Transverse colon (tissue), 4 donors: ENCODE measurements around the gene COPZ1. TPM values are rescaled to one million over a fixed set of nuclear protein-coding genes. Genes with fewer than 3 reads are reported as not detected.
A peak's percentile ranks its signal among the peaks of the same experiment; 100 is the strongest.

Source experiments
- DNase-seq: peaks from one replicate; pipeline ENCODE4 v3.0.0-alpha.2; 2019
- H3K27ac ChIP-seq, 4 donors: fragments of 200-600 bp; sonication (generic); 2 replicates each; pipeline ENCODE4 v1.5.1; 2016 to 2018; ENCODE audit warnings: inconsistent platforms in 4 of 4
- H3K27me3 ChIP-seq: fragments of 200-600 bp; sonication (generic); 2 replicates; pipeline ENCODE4 v1.5.1; 2017; ENCODE audit warnings: inconsistent platforms
- H3K36me3 ChIP-seq, 4 donors: fragments of 200-600 bp; sonication (generic); 2 replicates each; pipeline ENCODE4 v1.5.1; 2017 to 2019; ENCODE audit warnings: inconsistent platforms in 4 of 4
- H3K4me1 ChIP-seq, 4 donors: fragments of 200-600 bp; sonication (generic); 2 replicates each; pipeline ENCODE4 v1.5.1; 2017 to 2020; ENCODE audit warnings: inconsistent platforms in 4 of 4
- H3K4me3 ChIP-seq, 4 donors: fragments of 200-600 bp; sonication (generic); 1 replicate in 1 of 4; 2 replicates in 3 of 4; pipeline versions ENCODE4 v1.5.1 to v1.6.1; 2017 to 2019; ENCODE audit warnings: inconsistent platforms in 4 of 4
- H3K9me3 ChIP-seq, 2 donors: fragments of 200-600 bp; sonication (generic); 2 replicates each; pipeline ENCODE4 v1.5.1; 2017 to 2019; ENCODE audit warnings: inconsistent platforms in 2 of 2
- CTCF ChIP-seq, 5 experiments: fragments of 200-600 bp in 3 of 5; fragments of 450-650 bp in 2 of 5; sonication (generic) in 3 of 5; IDR thresholded peaks; 1 replicate in 2 of 5; 2 replicates in 3 of 5; pipeline ENCODE4 v1.5.1; 2016 to 2017; ENCODE audit warnings: antibody characterized with exemption in 5 of 5, inconsistent platforms in 3 of 5, mild to moderate bottlenecking in 2 of 5, moderate library complexity in 1 of 5
- EP300 ChIP-seq: sonication (generic); formaldehyde crosslinking; IDR thresholded peaks from one replicate; pipeline ENCODE4 v1.6.1; 2017; ENCODE audit warnings: antibody characterized with exemption, low read depth
- POLR2A ChIP-seq: fragments of 450-650 bp; IDR thresholded peaks from one replicate; pipeline ENCODE4 v1.6.1; 2016; ENCODE audit warnings: antibody characterized with exemption, mild to moderate bottlenecking, moderate library complexity
- POLR2AphosphoS5 ChIP-seq, 3 donors: sonication (generic); formaldehyde crosslinking; IDR thresholded peaks; one replicate each; pipeline ENCODE4 v1.6.1; 2016; ENCODE audit warnings: antibody characterized with exemption in 3 of 3
- WGBS, 2 donors: methylation state at CpG; one replicate each; pipeline ENCODE4 v1.1.5; 2018; ENCODE audit warnings: low coverage in 1 of 2; 5-methylcytosine and 5-hydroxymethylcytosine counted together
- in situ Hi-C, 4 donors: fragments of 200-750 bp; cut with MboI; loops; one replicate each; pipeline versions ENCODE4 v1.15.0 to v1.15.1; 2017; ENCODE audit warnings: low sequenced_read_pairs in 3 of 4, low pct_ligation_motif_present in 1 of 4, low pct_unique_long_range_greater_than_20kb in 1 of 4
- intact Hi-C: fragments of 100-400 bp; cut with DNase I; formaldehyde crosslinking; loops from one replicate; pipeline ENCODE4 v1.15.1; 2023; ENCODE audit warnings: low total_unique reads
- total RNA-seq, 4 donors: library from RNA; depleted of rRNA; stranded (reverse); fragments of >200 nt; gene quantifications; one replicate each; pipeline ENCODE4 v1.1.0, GENCODE V29; 2016

Gene COPZ1
- total RNA-seq, 4 donors from 2014 or later = 25.8 to 79.6 (median 63.6) TPM

GRCh38 chr12:54358945-54359761, 34.2 kb downstream of the COPZ1 start:
- in situ Hi-C loops (no loop called here), intact Hi-C loops (loop anchor here (2.0 kb wide), 1 partner anchor 28 kb away; no protein-coding TSS in a partner anchor)
- Histone ChIP-seq H3K4me3 (peak overlapping the region; percentile 45 to 81 (median 53)), H3K4me1 (peaks cover 0 to 41% (median 21%) of the 10 kb centered on the region in 4 donors), H3K27ac (peak overlapping the region; percentile 75 to 88 (median 82)), H3K9me3 (no peaks in the 10 kb centered on the region), H3K36me3 (no peaks in the 10 kb centered on the region), H3K27me3 (no peaks in the 10 kb centered on the region)
- WGBS, 2 donors = 1 to 5% methylated on average over 8 to 40 of the region's 40 CpGs
- TF ChIP-seq CTCF (IDR thresholded peaks at IDR 0.05) = no peak
- TF ChIP-seq POLR2A = peak; percentile 26
- TF ChIP-seq POLR2AphosphoS5 (IDR thresholded peaks at IDR 0.05) = peak; percentile 72 to 79 (median 78)
- peak; percentile 19 for TF ChIP-seq EP300
- peak; percentile 96 for DNase-seq

- Histone ChIP-seq H3K9me3 (no peaks in the 10 kb centered on the region), H3K36me3 (no peaks in the 10 kb centered on the region), H3K27me3 (no peaks in the 10 kb centered on the region), H3K4me3 (peak overlapping the region in 3 of 4 donors; percentile 46 to 81 (median 60)), H3K4me1 (peaks cover 0 to 41% (median 21%) of the 10 kb centered on the region in 4 donors), H3K27ac (peak overlapping the region; percentile 75 to 88 (median 82))
- no peak for DNase-seq
- intact Hi-C loops = loop anchor here (2.0 to 10.0 kb wide), 3 partner anchors 29 to 135 kb away; no protein-coding TSS in a partner anchor
- WGBS, 2 donors = 41 to 57% methylated on average over 3 to 9 of the region's 9 CpGs
- TF ChIP-seq CTCF (IDR thresholded peaks at IDR 0.05) (no peak), POLR2A (no peak), EP300 (no peak), POLR2AphosphoS5 (IDR thresholded peaks at IDR 0.05) (peak in 1 of 3 donors; percentile 2)
- in situ Hi-C loops = loop anchor here in 2 of 4 donors (10.0 kb wide), 3 partner anchors 65 to 135 kb away; no protein-coding TSS in a partner anchor
Measured at GRCh38 chr12:54359762-54360351, 34.9 kb downstream of the COPZ1 start.

GRCh38 chr12:54360717-54361456, 36.0 kb downstream of the COPZ1 start:
- no peaks in the 10 kb centered on the region for H3K27me3 ChIP-seq
- no peaks in the 10 kb centered on the region for H3K9me3 ChIP-seq
- peak overlapping the region in 3 of 4 donors; percentile 75 to 88 (median 85) for H3K27ac ChIP-seq
- no peaks in the 10 kb centered on the region for H3K36me3 ChIP-seq
- intact Hi-C loops = loop anchor here (5.0 to 10.0 kb wide), 2 partner anchors 69 to 136 kb away; no protein-coding TSS in a partner anchor
- in situ Hi-C loops = loop anchor here in 2 of 4 donors (10.0 kb wide), 3 partner anchors 66 to 136 kb away; no protein-coding TSS in a partner anchor
- no peak overlapping the region for H3K4me3 ChIP-seq
- WGBS, 2 donors = 65 to 74% methylated on average over 12 to 16 of the region's 16 CpGs
- H3K4me1 ChIP-seq = peaks cover 0 to 41% (median 21%) of the 10 kb centered on the region in 4 donors
- peak; percentile 84 for DNase-seq
- TF ChIP-seq CTCF (IDR thresholded peaks at IDR 0.05) (peak; percentile 75 to 86 (median 79)), POLR2A (no peak)
